HG03196 (cell line): ENCODE results near the gene HDAC11.

ENCODE experiments used
- ATAC-seq: cut with Tn5 transposase; IDR thresholded peaks from one replicate; pipeline ENCODE4 v1.9.1; 2021; ENCODE audit not compliant: unreplicated experiment

Gene HDAC11

DNA sequence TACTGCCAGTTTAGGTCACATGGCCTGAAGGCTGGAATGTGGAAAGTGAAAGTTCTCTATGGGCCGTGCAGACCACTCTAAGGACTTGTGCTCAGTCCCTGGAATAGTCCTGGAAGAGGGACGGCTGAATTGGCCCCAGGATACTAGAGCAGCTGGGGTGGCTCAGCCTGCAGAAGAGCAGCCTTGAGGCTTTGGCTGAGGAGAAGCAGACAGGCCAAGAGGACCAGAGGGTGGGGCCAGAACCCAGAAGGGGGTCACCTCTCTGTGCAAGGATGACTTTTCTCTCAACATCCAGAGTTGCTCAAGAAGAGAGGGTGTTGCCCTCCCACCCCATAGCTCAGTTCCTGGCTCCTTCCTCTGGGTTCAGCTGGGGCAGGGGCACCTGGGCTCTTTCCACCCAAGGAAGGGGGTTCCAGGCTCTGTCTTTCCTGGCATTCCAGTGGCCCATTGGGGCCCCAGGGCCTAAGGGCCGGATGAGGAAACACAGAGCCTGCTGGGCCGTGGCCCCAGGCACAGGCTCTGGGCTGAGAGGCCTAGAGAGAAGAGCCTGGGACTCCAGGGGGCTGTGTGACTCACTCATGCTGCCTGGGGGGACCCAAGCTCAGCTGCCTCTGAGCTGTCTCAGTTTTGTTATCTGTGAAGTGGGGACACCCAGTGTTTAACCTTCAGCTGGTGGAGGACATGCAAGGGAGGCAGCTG lies 60.3 kb downstream of the HDAC11 start:
- no peak for ATAC-seq

DNA sequence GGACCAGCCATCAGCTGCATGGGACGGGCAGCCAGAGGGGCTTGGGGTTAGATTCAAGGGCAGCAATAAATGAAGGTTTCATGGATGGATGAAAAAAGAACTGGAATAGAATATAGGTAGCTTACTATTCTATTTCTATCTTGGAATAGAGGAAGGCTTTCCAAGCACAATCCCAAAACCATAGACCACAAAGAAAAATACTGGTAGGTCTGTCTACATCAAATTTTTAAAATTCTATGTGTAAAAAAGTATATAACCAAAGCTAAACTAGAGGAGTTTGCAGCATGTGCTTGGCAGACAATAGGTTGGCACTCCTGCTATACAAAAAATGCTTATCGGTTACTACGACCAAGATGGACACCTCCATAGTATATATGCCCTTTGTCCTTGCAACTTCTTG lies 61.6 kb downstream of the HDAC11 start:
- ATAC-seq: no peak

DNA sequence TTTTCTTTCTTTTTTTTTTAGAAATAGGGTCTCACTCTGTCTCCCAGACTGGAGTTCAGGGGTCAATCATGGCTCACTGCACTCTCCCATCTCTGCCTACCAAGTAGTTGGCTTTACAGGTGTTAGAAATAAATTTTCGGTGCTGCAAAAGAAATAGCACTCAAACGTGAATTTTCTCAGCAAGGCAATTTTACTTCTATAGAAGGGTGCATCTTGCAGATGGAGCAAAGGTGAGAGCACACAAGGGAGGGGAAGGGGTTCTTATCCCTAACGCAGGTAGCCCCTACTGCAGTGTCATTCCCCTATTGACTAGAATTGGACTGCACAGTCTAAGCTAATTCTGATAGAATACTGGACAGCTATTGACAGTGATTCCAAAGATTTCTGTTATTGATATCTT lies 62.0 kb downstream of the HDAC11 start:
- no peak for ATAC-seq

- ATAC-seq: no peak
Observed at GRCh38 chr3:13543253-13543652, 63.1 kb downstream of the HDAC11 start.

- no peak for ATAC-seq
Observed at GRCh38 chr3:13544293-13544831, 64.3 kb downstream of the HDAC11 start.

DNA sequence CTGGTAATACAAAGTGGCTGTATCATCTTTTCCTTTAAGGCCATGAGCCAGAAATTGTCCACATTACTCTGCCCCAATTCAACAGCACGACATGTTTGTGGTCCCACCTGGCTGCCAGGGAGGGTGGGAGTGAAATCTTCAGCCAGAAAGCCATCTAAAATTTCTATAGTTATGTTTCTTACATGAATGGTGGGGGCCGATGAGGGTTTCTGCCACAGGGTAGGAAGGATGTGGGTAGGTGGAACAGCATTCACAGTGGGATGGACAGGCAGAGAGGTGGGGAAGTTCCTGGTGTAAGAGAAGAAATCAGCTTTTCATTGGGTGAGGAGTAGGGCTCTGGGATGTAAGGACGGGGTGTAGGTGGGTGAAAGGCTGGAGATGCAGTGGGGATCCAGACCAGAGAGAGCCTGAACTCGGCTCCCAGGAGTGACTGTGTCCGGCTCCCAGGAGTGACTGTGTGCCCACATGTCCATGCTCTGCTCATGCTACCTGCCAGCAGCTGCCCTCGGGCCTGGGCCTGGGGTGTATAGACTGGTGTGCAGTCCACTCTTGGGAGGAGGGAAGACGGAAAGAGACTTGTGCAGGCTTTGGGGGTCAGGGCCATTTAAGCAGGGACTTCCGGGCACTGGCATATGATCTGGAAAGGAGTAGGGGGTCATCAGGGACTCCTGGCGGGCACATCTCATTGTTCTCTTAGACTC lies 65.0 kb downstream of the HDAC11 start:
- ATAC-seq: no peak

- no peak for ATAC-seq
Observed at GRCh38 chr3:13545952-13546454, 65.9 kb downstream of the HDAC11 start.

- ATAC-seq: no peak
Observed at GRCh38 chr3:13546667-13547171, 66.6 kb downstream of the HDAC11 start.

DNA sequence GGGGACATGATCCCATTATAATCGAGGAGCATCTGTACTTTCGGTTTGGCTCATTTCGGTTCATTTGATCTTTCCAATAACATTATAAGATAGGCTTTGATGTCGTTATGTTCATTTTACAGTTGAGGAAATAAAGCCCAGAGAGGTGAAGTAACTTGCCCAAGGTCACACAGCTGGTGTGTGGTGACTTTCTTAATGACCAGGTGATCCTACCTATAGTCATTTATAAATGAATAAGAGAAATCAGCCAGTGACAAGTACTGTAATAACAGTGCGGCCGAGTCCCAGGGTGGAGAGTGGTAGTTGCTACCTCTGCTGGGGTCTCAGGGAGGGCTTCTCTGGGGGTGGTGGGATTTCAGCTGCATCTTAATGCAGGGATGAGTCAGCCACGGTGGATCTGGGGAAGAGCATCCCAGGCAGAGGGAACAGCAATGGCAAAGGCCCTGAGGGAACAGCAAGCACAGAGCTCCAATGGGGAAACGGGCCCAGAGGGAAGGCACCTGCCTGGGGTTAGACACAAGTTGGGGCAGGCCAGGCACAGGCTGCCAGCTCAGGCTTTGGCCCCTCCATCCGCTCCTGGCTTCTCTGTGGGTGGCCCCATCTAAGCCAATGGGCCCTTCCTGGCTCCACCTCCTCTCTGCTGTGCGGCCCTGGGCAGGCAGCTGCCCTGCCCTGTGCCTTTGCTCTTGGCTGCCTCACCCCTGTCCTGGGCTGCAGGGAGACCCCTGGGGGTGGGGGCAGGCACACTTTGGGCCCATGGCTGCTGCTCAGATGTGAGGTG lies 67.7 kb downstream of the HDAC11 start:
- no peak for ATAC-seq

GRCh38 chr3:13548696-13549622 lies 68.9 kb downstream of the HDAC11 start, which contains the start of gene FBLN2:
Gene FBLN2 (plus strand): TSS chr3:13549125. CDS start chr3:13570356, 21,231 bp downstream.
- ATAC-seq: no peak

- no peak for ATAC-seq
Observed at GRCh38 chr3:13549623-13550422, 69.7 kb downstream of the HDAC11 start.

GRCh38 chr3:13550423-13550690 lies 70.3 kb downstream of the HDAC11 start:
- no peak for ATAC-seq

DNA sequence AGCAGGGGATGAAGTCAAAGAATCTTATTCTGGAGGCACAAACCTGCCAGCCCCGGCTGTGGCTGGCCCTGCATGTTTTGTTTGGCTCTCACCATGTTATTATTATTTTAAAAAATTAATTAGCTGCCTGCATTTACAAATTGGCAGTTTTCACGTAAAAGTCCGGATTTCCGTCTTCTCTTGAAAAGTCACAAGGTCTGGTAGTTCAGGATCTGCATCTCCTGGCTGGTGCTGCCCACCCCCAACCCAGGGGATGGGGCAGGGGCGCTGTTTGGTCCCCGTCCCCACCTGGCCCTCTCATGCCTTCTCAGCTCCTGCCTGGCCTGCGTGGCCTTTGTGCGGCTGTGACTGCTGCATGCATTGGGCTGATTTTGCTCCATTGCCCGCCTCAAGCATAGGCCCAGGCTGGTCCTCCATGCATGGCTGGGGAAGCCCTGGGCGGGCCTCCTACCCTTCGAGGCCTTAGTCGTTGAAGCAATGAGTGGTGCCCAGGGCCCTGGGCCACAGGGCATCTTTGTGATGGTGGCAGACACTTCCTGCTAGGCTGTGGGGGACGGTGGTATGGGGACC lies 70.8 kb downstream of the HDAC11 start:
- no peak for ATAC-seq

DNA sequence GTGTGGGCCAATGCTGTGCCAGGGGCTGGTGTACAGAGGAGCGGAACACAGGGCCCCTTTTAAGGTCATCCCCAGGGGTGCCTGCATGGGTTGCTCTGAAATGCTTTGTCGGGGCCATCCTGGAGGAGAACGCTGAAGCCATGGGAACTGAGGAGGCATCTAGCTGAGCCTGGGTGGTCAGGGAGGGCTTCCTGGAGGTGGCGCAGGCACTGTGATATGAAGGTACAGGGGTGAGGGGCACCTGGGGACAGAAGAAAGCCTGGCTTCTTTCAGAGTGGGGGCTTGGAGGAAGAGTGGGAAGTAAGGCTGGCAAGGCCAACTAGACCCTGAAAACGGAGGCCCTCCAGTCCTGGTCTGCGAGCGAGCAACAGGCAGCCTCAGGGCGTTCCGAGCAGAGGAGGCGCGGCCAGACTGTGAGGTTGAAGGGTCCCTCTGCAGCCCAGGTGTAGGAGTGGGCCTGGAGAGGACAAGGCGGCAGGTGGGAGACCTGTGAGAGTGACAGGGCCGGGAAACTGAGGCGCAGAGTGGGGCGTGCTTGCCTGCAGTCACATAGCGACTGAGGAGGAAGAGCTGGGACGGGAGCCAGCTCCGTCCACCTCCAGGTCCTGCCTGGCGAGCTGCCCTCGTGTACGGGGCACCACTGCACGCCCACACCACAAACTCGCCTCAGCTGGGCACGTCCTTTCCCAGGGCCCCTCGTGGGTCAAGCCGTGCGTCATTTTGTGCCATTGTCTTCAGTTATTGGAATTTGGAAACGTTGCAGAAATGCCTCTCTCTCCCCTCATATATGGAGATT lies 72.9 kb downstream of the HDAC11 start:
- no peak for ATAC-seq

GRCh38 chr3:13553686-13554085 lies 73.6 kb downstream of the HDAC11 start:
- ATAC-seq: no peak

DNA sequence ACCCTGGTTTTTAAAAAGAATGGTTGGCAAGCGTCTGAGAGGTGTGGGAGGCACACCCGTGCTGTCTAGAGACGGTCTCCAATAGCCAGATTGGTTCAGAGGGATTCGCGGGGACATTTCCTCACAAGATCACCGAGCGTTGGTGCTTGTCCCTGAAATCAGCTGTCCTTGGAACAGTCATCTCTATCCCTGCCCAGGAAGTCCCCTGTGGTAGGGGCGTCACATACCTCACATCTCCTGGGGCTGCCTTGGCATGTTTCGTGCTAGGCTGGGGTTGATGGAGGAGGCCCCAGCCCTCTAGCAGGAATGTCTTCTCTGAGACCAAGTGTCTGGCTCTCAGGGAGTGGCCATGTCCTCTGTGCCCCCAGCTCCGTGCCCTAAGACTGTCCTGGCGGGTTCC lies 75.6 kb downstream of the HDAC11 start:
- no peak for ATAC-seq
